Glomerular endothelial cell (primary cell): ENCODE measurements around the gene TMEM87B. TPM values are rescaled to one million over a fixed set of nuclear protein-coding genes. Genes with fewer than 3 reads are reported as not detected.
"Not testable (repeated sequence)": the region's sequence is repeated elsewhere in the genome, so short reads cannot be mapped to it uniquely, and the experiment has no call there.

ENCODE experiments used
- DNase-seq: peaks from one replicate; pipeline ENCODE4 v3.0.0-alpha.2; 2011; ENCODE audit warnings: low read depth, low spot score; ENCODE audit errors: extremely low read depth
- total RNA-seq: library from RNA; depleted of rRNA; stranded (reverse); fragments of >200 nt; gene quantifications from 2 replicates; pipeline ENCODE4 v1.2.3, GENCODE V29; 2015

Gene TMEM87B
- total RNA-seq, 1 donor from 2014 or later: 23.6 TPM

- DNase-seq: no peak
These were observed 22.2 kb upstream of the TMEM87B start for GRCh38 chr2:112032689-112033465.

- no peak for DNase-seq
These were observed 21.5 kb upstream of the TMEM87B start for GRCh38 chr2:112033600-112033999.

GRCh38 chr2:112034924-112035323, 20.1 kb upstream of the TMEM87B start:
- no peak for DNase-seq

- DNase-seq: no peak
These were observed 19.3 kb upstream of the TMEM87B start for GRCh38 chr2:112035786-112036185.

- not testable (repeated sequence) for DNase-seq
These were observed 15.5 kb upstream of the TMEM87B start for GRCh38 chr2:112039556-112039955.

GRCh38 chr2:112040066-112040465, 15.0 kb upstream of the TMEM87B start:
- DNase-seq: not testable (repeated sequence)

- DNase-seq: not testable (repeated sequence)
These were observed 13.6 kb upstream of the TMEM87B start for GRCh38 chr2:112041460-112041859.

GRCh38 chr2:112045446-112046014, 9.5 kb upstream of the TMEM87B start:
- no peak for DNase-seq

- no peak for DNase-seq
These were observed 8.8 kb upstream of the TMEM87B start for GRCh38 chr2:112046231-112046630.

- DNase-seq: no peak
These were observed 7.4 kb upstream of the TMEM87B start for GRCh38 chr2:112047537-112048235.

GRCh38 chr2:112048236-112048592, 6.9 kb upstream of the TMEM87B start:
- DNase-seq: no peak

- DNase-seq: no peak
These were observed 6.2 kb upstream of the TMEM87B start for GRCh38 chr2:112048887-112049286.

GRCh38 chr2:112050316-112050715, 4.8 kb upstream of the TMEM87B start:
- no peak for DNase-seq

GRCh38 chr2:112053917-112054846, 887 bp upstream of the TMEM87B start:
- no peak for DNase-seq

GRCh38 chr2:112055730-112056625, 909 bp downstream of the TMEM87B start:
- no peak for DNase-seq

- DNase-seq: no peak
These were observed 1.5 kb downstream of the TMEM87B start for GRCh38 chr2:112056626-112056987.

- DNase-seq: no peak
These were observed 4.6 kb downstream of the TMEM87B start for GRCh38 chr2:112059671-112060070.

GRCh38 chr2:112061299-112061698, 6.2 kb downstream of the TMEM87B start:
- DNase-seq: no peak

GRCh38 chr2:112061840-112062239, 6.8 kb downstream of the TMEM87B start:
- no peak for DNase-seq

GRCh38 chr2:112062894-112063293, 7.8 kb downstream of the TMEM87B start:
- DNase-seq: no peak
